ENCODE data around the gene CES4A. TPM values are rescaled to one million over a fixed set of nuclear protein-coding genes. Genes with fewer than 3 reads are reported as not detected.

CES4A gene
- total RNA-seq, 1 experiment from 2014 or later: 1.9 TPM

GRCh38 chr16:67013233-67013822 lies 24.9 kb downstream of the CES4A start:
- Histone ChIP-seq H4K8ac (replicated peaks; ENCODE audit: insufficient read length, low read depth, low read length) (no peak overlapping the region), H2BK20ac (ENCODE audit: low read depth, low read length, poor library complexity, severe bottlenecking) (no peak overlapping the region), H3K27ac (ENCODE audit: insufficient read length, low read depth, low read length) (no peak overlapping the region), H4K5ac (ENCODE audit: insufficient read length, low read depth, low read length) (no peak overlapping the region), H3K27me3 (ENCODE audit: insufficient read depth, low read length) (peaks cover 16% of the 10 kb centered on the region; the same call in 1 of the 2 replicates), H3K9ac (ENCODE audit: extremely low read depth, insufficient read length, low read length) (no peak overlapping the region), H2BK12ac (ENCODE audit: insufficient read length, low read depth, low read length) (no peak overlapping the region), H3K4me2 (ENCODE audit: insufficient read depth, insufficient read length, low read length) (peak overlapping the region; percentile 49), H2AFZ (ENCODE audit: low read length) (no peak overlapping the region), H3K4me1 (ENCODE audit: insufficient read depth, low read length) (no peaks in the 10 kb centered on the region), H2BK15ac (ENCODE audit: low read depth, low read length) (no peak overlapping the region), H4K20me1 (ENCODE audit: control insufficient read depth, insufficient read depth, insufficient read length) (no peaks in the 10 kb centered on the region), H2BK120ac (ENCODE audit: low read depth, low read length, poor library complexity, severe bottlenecking) (no peak overlapping the region), H3K23me2 (ENCODE audit: insufficient read length, low read depth, low read length, poor library complexity, severe bottlenecking) (peaks cover 6% of the 10 kb centered on the region), H2BK5ac (ENCODE audit: insufficient read length, low read length) (no peak overlapping the region), H3K4ac (ENCODE audit: low read depth, low read length) (no peak overlapping the region), H3K23ac (ENCODE audit: insufficient read length, low read depth, low read length) (no peak overlapping the region), H3K56ac (ENCODE audit: insufficient read length, low read depth, low read length) (no peak overlapping the region), H3T11ph (ENCODE audit: low read length) (no peak overlapping the region), H3K14ac (ENCODE audit: insufficient read depth, low read length) (no peak overlapping the region), H4K91ac (ENCODE audit: insufficient read length, low read depth, low read length) (no peak overlapping the region), H3K79me1 (ENCODE audit: insufficient read depth, low read depth, low read length, poor library complexity, severe bottlenecking) (no peaks in the 10 kb centered on the region), H3K79me2 (ENCODE audit: insufficient read depth, low read length) (no peaks in the 10 kb centered on the region), H3K9me3 (ENCODE audit: control insufficient read depth, low read depth, low read length) (no peaks in the 10 kb centered on the region), H3K18ac (ENCODE audit: insufficient read length, low read depth, low read length) (no peak overlapping the region), H2AK5ac (ENCODE audit: insufficient read length, low read length) (no peak overlapping the region)
- DNase-seq: no peak
- no CpG with 5 or more reads among the region's 21 CpGs for WGBS (ENCODE audit: extremely low coverage, insufficient read length, low lambda C conversion rate)
- peaks cover 51% of the 10 kb centered on the region for H3K27me3 Mint-ChIP-seq (ENCODE audit: low read depth)
- peaks cover 3 to 12% of the 10 kb centered on the region in 2 experiments; a peak in 2 of 4 replicates for H3K4me1 Mint-ChIP-seq
- H3K36me3 Mint-ChIP-seq (ENCODE audit: insufficient read depth in 1 of 3, low read depth in 3 of 3): no peaks in the 10 kb centered on the region
- H3K27ac Mint-ChIP-seq: no peak overlapping the region
- peak overlapping the region; percentile 47 to 70; a peak in 4 of 5 replicates for H3K4me3 Mint-ChIP-seq
- H3K9me3 Mint-ChIP-seq: no peaks in the 10 kb centered on the region
- no peak for TF ChIP-seq CTCF (conservative IDR thresholded peaks at IDR 0.05)

Measured in H9 (cell line).